SU-DHL-6 (cell line): Measurements from ENCODE around the gene KRIT1.

Experiments used
- H2AFZ ChIP-seq: fragments of 200-600 bp; sonication (generic); 2 replicates; pipeline ENCODE4 v1.6.1; 2014; ENCODE audit warnings: low read depth, mild to moderate bottlenecking, moderate library complexity, mixed read lengths, antibody characterized with exemption, low read length; ENCODE audit not compliant: severe bottlenecking
- H3F3A ChIP-seq: fragments of 200-600 bp; shearing (Covaris generic); 2 replicates; pipeline ENCODE4 v1.6.0; 2016; ENCODE audit warnings: antibody characterized with exemption, mild to moderate bottlenecking; ENCODE audit not compliant: insufficient read depth
- H3K27ac ChIP-seq: fragments of 200-600 bp; sonication (generic); 2 replicates; pipeline ENCODE4 v1.5.1; 2016; ENCODE audit warnings: low read depth, mild to moderate bottlenecking, low read length, moderate library complexity, mixed read lengths
- H3K27me3 ChIP-seq: fragments of 200-600 bp; sonication (generic), shearing (Covaris generic); 2 replicates; pipeline ENCODE4 v1.6.0; 2014; ENCODE audit warnings: mild to moderate bottlenecking, low read length
- H3K36me3 ChIP-seq: fragments of 200-600 bp; sonication (generic); 2 replicates; pipeline ENCODE4 v1.6.1; 2014; ENCODE audit warnings: mild to moderate bottlenecking, low read length, mixed read lengths
- H3K4me2 ChIP-seq: fragments of 300-600, 200-600 bp; shearing (Covaris generic), sonication (generic); 2 replicates; pipeline ENCODE4 v1.6.0; 2014; ENCODE audit warnings: low read length, low read depth, mild to moderate bottlenecking; ENCODE audit not compliant: poor library complexity, severe bottlenecking
- H3K4me3 ChIP-seq: fragments of 200-600 bp; sonication (generic); 2 replicates; pipeline ENCODE4 v1.5.1; 2014; ENCODE audit warnings: antibody characterized with exemption, low read length, mild to moderate bottlenecking, mixed read lengths; ENCODE audit not compliant: insufficient read depth, poor library complexity, severe bottlenecking
- H3K79me2 ChIP-seq: fragments of 200-600 bp; sonication (generic); 2 replicates; pipeline ENCODE4 v1.6.1; 2014; ENCODE audit warnings: mild to moderate bottlenecking, low read length, moderate library complexity; ENCODE audit not compliant: insufficient read depth
- H3K9ac ChIP-seq: fragments of 200-600 bp; sonication (generic); 2 replicates; pipeline ENCODE4 v1.7.0; 2014; ENCODE audit warnings: mild to moderate bottlenecking, low read length
- H3K9me2 ChIP-seq: fragments of 200-600 bp; sonication (generic); replicated peaks from 2 replicates; pipeline ENCODE4 v1.6.1; 2014; ENCODE audit warnings: low read length; ENCODE audit not compliant: insufficient read depth
- H3K9me3 ChIP-seq: fragments of 200-600 bp; sonication (generic); 2 replicates; pipeline ENCODE4 v1.6.1; 2014; ENCODE audit warnings: low read length, mixed read lengths; ENCODE audit not compliant: insufficient read depth
- H4K20me1 ChIP-seq: fragments of 200-600 bp; sonication (generic); 2 replicates; pipeline ENCODE4 v1.6.1; 2014; ENCODE audit warnings: low read depth, mild to moderate bottlenecking, antibody characterized with exemption, low read length, moderate library complexity, mixed read lengths
- EZH2phosphoT487 ChIP-seq: fragments of 200-600 bp; sonication (generic), shearing (Covaris generic); conservative IDR thresholded peaks from 2 replicates; pipeline ENCODE4 v1.6.1; 2018; ENCODE audit warnings: mild to moderate bottlenecking, antibody characterized with exemption, low read length, moderate library complexity, mixed read lengths
- TF ChIP-seq, protein P1 (sequence below): fragments of 200-600 bp; sonication (generic); IDR thresholded peaks from one replicate; pipeline ENCODE4 v1.5.1; 2017; ENCODE audit warnings: antibody characterized with exemption, mild to moderate bottlenecking, low read length, moderate library complexity; ENCODE audit not compliant: insufficient read depth, poor library complexity, severe bottlenecking

Gene KRIT1

DNA sequence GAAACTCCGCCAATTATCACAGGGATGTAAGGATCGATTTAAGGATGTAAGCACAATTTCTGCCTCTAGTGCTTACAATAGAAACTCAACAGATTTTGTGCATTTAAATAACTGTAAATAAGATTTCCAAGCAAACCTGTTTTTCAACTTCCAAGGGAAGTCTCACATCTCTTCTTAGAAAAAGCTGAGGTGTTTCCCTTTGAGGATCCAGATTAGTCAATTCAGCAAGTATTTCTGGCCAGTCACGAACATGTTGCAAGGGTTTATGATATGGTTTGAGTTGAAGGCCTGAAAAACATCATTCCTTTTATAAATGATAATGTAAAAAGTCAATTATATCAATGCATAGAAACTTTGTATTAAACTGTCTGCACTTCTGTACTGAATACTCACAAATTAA is 23.9 kb downstream of the KRIT1 start:
- Histone ChIP-seq H3K9me2 (no peaks in the 10 kb centered on the region), H3K79me2 (no peaks in the 10 kb centered on the region), H3F3A (peaks cover 9% of the 10 kb centered on the region; the same call in 1 of the 2 replicates), H3K27me3 (no peaks in the 10 kb centered on the region), H3K36me3 (peaks cover 77% of the 10 kb centered on the region), H3K4me2 (no peak overlapping the region), H3K4me3 (no peak overlapping the region), H3K27ac (no peak overlapping the region), H3K9me3 (no peaks in the 10 kb centered on the region), H3K9ac (no peak overlapping the region), H4K20me1 (no peaks in the 10 kb centered on the region), H2AFZ (no peak overlapping the region)
- TF ChIP-seq, protein P1, sequence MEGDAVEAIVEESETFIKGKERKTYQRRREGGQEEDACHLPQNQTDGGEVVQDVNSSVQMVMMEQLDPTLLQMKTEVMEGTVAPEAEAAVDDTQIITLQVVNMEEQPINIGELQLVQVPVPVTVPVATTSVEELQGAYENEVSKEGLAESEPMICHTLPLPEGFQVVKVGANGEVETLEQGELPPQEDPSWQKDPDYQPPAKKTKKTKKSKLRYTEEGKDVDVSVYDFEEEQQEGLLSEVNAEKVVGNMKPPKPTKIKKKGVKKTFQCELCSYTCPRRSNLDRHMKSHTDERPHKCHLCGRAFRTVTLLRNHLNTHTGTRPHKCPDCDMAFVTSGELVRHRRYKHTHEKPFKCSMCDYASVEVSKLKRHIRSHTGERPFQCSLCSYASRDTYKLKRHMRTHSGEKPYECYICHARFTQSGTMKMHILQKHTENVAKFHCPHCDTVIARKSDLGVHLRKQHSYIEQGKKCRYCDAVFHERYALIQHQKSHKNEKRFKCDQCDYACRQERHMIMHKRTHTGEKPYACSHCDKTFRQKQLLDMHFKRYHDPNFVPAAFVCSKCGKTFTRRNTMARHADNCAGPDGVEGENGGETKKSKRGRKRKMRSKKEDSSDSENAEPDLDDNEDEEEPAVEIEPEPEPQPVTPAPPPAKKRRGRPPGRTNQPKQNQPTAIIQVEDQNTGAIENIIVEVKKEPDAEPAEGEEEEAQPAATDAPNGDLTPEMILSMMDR, result no peak
- TF ChIP-seq EZH2phosphoT487, result no peak

DNA sequence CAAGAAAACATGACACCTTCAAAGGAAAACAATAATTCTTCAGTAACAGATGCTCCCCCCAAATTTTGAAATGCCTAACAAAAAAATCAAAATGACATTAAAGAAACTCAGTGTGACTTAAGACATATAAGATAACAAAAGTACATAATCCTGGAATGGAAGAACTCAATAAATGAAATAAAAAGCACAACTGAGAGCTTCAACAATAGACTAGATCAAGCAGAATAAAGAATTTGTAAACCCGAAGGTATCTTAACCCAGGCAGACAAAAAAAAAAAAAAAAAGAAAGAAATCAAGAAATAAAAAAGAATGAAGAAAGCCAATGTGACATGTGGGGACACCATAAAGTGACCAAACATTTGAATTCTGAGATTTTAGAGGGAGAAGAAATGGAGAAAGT is 39.0 kb downstream of the KRIT1 start:
- Histone ChIP-seq H3F3A (no peaks in the 10 kb centered on the region; the same call in 1 of the 2 replicates), H4K20me1 (no peaks in the 10 kb centered on the region), H3K79me2 (peaks cover 15% of the 10 kb centered on the region; the same call in 1 of the 2 replicates), H3K9ac (no peak overlapping the region), H3K9me3 (0 out of 2 replicates have a peak, but pooled peaks cover 5% of the 10 kb centered on the region), H3K9me2 (no peaks in the 10 kb centered on the region), H2AFZ (no peak overlapping the region), H3K4me2 (no peak overlapping the region), H3K4me3 (no peak overlapping the region), H3K36me3 (peaks cover 72% of the 10 kb centered on the region), H3K27me3 (no peaks in the 10 kb centered on the region), H3K27ac (no peak overlapping the region)
- TF ChIP-seq, protein P1, result no peak
- no peak for TF ChIP-seq EZH2phosphoT487

DNA sequence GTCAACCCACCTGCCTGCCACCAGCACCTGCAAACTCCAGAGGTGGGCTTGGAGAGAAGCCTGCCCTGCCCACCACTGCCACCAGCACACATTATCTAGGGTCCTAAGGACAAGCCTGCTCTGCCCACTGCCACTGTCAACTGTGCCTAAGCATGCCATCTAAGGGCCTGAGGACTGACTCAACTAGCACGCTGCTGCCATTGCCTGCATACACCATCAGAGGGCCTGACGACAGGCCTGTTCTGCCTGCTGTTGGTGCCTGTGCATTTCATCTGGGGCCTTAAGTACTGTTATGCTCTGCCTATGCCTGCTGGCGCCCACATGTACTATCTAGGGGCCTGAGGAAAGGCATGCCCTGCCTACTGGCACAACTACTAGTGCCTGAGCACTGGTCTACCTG is 39.7 kb downstream of the KRIT1 start:
- no peaks in the 10 kb centered on the region for H3K9me2 ChIP-seq
- no peak overlapping the region for H3K27ac ChIP-seq
- no peak overlapping the region for H3K4me3 ChIP-seq
- no peak overlapping the region for H3K4me2 ChIP-seq
- 0 out of 2 replicates have a peak, but pooled peaks cover 5% of the 10 kb centered on the region for H3K9me3 ChIP-seq
- H3F3A ChIP-seq, result no peaks in the 10 kb centered on the region; the same call in 1 of the 2 replicates
- H4K20me1 ChIP-seq, result no peaks in the 10 kb centered on the region
- H3K79me2 ChIP-seq, result peaks cover 15% of the 10 kb centered on the region; the same call in 1 of the 2 replicates
- TF ChIP-seq, protein P1, result no peak
- TF ChIP-seq EZH2phosphoT487, result no peak
- H3K27me3 ChIP-seq, result no peaks in the 10 kb centered on the region
- peaks cover 69% of the 10 kb centered on the region for H3K36me3 ChIP-seq
- no peak overlapping the region for H2AFZ ChIP-seq
- no peak overlapping the region for H3K9ac ChIP-seq
